Coronary artery (tissue), 2 donors: ENCODE results near the gene LANCL3.

Experiments
- DNase-seq: peaks from one replicate; pipeline ENCODE4 v3.0.0-alpha.2; 2017; ENCODE audit warnings: low spot score
- H3K27ac ChIP-seq, 2 donors: fragments of 200-600 bp; sonication (generic); one replicate each; pipeline ENCODE4 v1.5.1; 2016 to 2019
- H3K4me3 ChIP-seq: fragments of 200-600 bp; sonication (generic); 2 replicates; pipeline ENCODE4 v1.5.1; 2016; ENCODE audit warnings: mild to moderate bottlenecking, moderate library complexity
- TF ChIP-seq, protein P1 (sequence below): fragments of 200-600 bp; sonication (generic); IDR thresholded peaks from one replicate; pipeline ENCODE4 v1.5.1; 2019; ENCODE audit warnings: antibody characterized with exemption

The LANCL3 gene

DNA sequence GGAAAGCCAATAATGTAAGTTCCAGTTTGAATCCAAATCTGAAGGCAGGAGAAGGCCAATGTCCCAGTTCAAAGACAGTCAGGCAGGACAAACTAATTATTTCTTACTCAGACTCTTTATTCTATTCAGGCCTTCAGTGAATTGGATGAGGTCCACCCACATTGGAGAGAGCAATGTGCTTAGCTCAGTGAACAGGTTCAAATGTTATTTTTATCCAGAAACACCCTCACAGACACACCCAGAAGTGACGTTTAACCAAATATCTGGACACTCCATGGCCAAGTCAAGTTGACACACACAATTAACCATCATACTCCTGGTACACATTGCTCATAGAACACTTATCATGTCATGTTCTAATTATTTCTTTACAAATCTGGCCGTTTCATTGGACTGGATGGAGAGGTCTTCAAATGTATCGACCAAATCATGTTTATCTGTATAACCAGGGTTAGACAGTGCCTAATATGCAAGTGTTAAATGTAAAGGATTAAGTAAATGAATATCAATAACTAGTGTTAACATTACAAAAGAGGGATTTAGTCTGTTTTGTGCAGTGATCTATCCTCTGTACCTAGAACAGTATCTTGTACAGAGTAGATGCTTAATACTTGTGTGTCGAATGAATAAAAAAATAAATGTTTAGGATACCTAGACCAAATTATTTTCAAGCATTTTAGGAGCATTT is 87.0 kb downstream of the LANCL3 start:
- H3K4me3 ChIP-seq: no peak overlapping the region
- TF ChIP-seq, protein P1, sequence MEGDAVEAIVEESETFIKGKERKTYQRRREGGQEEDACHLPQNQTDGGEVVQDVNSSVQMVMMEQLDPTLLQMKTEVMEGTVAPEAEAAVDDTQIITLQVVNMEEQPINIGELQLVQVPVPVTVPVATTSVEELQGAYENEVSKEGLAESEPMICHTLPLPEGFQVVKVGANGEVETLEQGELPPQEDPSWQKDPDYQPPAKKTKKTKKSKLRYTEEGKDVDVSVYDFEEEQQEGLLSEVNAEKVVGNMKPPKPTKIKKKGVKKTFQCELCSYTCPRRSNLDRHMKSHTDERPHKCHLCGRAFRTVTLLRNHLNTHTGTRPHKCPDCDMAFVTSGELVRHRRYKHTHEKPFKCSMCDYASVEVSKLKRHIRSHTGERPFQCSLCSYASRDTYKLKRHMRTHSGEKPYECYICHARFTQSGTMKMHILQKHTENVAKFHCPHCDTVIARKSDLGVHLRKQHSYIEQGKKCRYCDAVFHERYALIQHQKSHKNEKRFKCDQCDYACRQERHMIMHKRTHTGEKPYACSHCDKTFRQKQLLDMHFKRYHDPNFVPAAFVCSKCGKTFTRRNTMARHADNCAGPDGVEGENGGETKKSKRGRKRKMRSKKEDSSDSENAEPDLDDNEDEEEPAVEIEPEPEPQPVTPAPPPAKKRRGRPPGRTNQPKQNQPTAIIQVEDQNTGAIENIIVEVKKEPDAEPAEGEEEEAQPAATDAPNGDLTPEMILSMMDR: no peak
- H3K27ac ChIP-seq: no peak overlapping the region
- DNase-seq: no peak

DNA sequence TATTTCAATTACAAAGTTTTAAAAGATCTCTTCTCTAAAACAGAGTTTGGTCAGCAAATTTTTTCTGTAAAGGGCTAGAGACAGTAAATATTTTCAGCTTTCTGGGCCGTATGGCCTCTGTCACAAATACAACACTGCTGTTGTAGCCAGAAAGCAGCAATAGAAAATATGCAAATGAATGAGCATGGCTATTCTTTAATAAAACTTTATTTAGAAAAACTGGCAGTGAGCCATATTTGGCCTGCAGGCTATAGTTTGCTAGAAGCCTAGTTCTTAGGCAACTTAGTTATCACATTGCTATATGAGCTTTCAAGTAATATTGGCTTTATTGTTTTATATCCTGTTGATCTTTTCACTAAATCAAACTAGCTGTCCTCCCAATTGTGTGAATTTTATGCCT is 87.6 kb downstream of the LANCL3 start:
- TF ChIP-seq, protein P1: no peak
- Histone ChIP-seq H3K27ac (no peak overlapping the region), H3K4me3 (no peak overlapping the region)
- no peak for DNase-seq

DNA sequence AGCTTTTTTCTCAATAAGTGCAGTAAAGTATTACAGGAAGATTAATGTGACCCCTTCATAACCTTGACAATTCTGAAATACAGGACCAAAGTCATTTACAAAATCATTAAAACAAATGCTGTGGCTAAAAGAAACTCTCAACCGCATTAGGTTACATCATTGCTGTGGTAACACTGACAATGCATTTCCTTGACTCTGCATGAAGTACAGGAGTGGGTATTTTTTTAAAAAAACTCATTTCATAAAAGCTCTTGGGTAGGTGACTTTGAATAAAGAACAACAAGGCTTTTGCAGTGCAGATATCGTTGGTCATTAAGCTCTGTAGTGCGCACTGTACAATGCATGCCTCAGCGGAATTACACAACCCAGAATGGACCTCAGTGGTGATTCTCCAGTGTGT is 90.7 kb downstream of the LANCL3 start:
- no peak for DNase-seq
- H3K4me3 ChIP-seq: no peak overlapping the region
- TF ChIP-seq, protein P1: no peak
- H3K27ac ChIP-seq: no peak overlapping the region

DNA sequence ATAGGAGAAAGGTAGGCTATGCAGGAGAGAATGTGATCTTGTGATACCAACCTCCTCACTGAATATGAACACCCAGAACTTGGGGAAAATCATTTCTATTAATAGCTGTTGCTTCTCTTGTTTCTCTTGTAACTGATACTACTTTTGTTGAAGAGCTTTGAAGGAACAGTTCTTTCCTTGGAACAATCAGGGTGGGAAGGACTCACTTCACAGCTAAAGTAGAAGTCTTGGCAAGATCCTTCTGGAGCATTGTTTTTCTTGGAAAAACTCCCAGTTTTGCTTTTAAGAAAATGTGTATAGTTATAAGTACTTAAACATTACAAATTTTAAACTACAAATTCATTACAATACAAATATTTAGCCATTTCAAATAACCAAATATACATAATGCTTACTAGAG is 95.1 kb downstream of the LANCL3 start:
- no peak for DNase-seq
- no peak overlapping the region for H3K27ac ChIP-seq
- no peak overlapping the region for H3K4me3 ChIP-seq
- TF ChIP-seq, protein P1: no peak

DNA sequence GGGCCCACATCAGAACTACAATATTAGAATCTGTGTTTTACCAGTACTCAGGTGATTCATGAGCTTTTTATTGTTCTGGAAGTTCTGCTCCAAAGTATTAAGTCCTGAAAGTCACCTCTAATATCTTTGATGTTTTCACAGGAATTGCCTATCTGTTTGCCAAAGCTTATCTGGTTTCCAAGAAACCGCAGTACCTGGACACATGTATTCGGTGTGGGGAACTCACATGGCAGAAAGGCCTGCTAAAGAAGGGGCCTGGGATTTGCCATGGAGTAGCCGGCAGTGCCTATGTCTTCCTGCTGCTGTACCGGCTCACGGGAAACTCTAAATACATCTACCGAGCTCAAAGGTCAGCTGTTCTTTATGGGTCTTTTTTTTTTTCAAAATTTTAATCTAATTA is 95.7 kb downstream of the LANCL3 start:
- TF ChIP-seq, protein P1: no peak
- Histone ChIP-seq H3K4me3 (no peak overlapping the region), H3K27ac (no peak overlapping the region)
- DNase-seq: no peak

DNA sequence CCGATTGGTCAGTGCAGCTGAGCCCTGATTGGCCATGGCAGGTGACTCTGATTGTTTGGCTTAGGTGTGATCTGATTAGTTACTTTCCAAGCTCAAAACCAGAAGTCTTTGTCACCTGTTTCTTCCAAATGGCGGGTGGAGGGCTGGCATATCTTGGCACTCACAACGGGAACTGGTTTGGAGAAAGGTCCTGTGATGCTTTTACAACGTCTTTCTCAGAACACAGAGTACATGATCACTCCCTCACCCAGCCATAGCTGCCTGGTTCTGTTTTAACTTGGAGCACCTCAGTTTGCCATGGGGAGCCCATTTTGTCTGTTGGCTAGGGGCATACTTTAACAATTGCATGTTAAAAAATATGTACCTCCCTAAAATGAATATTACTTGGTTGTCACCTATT is 101.1 kb downstream of the LANCL3 start:
- Histone ChIP-seq H3K27ac (no peak overlapping the region), H3K4me3 (no peak overlapping the region)
- TF ChIP-seq, protein P1: no peak
- DNase-seq: no peak

DNA sequence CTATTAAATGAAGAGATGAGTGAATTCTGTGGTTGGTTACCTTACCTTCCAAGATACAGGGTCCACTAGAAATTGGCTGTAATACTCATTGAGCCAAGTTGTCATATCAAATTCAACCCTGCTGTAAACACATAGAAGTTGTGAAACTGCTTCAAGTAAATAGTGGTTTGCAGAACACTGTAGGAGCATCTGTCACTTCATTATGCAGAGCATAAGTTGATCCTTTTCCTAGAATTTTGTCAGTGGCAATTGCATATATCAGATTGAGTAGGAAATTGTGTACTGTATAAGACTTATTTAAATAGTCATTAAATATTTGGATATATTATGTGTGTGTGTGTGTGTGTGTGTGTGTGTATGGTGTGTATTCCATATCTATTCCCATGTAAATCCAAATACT is 105.3 kb downstream of the LANCL3 start:
- no peak for DNase-seq
- Histone ChIP-seq H3K4me3 (no peak overlapping the region), H3K27ac (no peak overlapping the region)
- TF ChIP-seq, protein P1: no peak
